ENCODE measurements around the gene TSPAN3. TPM values are rescaled to one million over a fixed set of nuclear protein-coding genes. Genes with fewer than 3 reads are reported as not detected.

The TSPAN3 gene
- total RNA-seq, 4 donors from 2014 or later = 82.7 to 92.6 (median 88.2) TPM

- H3K4me3 ChIP-seq (ENCODE audit: low read depth, poor library complexity, severe bottlenecking) = no peak overlapping the region
- intact Hi-C loops (cut with DNase I; ENCODE audit: low total_unique reads) = loop anchor here (10.0 kb wide), 1 partner anchor 445 kb away; no protein-coding TSS in a partner anchor
- no peak for DNase-seq (ENCODE audit: low spot score in 2 of 2)
- WGBS, 2 donors = 84 to 89% methylated on average over 3 to 4 of the region's 4 CpGs
- no peak for TF ChIP-seq POLR2A (IDR thresholded peaks at IDR 0.05)
- TF ChIP-seq, protein P1, sequence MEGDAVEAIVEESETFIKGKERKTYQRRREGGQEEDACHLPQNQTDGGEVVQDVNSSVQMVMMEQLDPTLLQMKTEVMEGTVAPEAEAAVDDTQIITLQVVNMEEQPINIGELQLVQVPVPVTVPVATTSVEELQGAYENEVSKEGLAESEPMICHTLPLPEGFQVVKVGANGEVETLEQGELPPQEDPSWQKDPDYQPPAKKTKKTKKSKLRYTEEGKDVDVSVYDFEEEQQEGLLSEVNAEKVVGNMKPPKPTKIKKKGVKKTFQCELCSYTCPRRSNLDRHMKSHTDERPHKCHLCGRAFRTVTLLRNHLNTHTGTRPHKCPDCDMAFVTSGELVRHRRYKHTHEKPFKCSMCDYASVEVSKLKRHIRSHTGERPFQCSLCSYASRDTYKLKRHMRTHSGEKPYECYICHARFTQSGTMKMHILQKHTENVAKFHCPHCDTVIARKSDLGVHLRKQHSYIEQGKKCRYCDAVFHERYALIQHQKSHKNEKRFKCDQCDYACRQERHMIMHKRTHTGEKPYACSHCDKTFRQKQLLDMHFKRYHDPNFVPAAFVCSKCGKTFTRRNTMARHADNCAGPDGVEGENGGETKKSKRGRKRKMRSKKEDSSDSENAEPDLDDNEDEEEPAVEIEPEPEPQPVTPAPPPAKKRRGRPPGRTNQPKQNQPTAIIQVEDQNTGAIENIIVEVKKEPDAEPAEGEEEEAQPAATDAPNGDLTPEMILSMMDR (IDR thresholded peaks at IDR 0.05) = no peak
Measured at GRCh38 chr15:77099741-77100463, 29.0 kb upstream of the TSPAN3 start.

DNA sequence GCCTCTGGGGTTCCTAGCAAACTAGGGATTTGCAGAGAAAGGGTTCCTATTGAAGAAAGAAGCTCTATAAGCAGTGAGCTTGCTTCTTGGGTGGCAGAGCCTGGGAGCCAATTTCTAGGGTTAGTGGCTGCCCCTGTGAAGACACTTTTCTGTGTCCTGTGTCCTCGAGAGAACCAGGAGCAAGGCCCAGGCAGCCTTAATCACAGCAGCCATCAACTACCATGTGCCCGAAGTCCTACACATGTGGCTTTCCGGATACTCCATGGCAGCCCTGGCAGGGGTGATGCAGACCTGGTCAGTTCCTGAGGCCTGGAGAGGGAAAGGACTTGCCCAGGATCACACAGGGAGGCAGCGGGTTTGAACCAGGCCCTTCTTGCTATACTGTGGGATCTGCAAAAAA is 27.7 kb upstream of the TSPAN3 start:
- WGBS, 2 donors = 93 to 95% methylated on average over 4 of the region's 4 CpGs
- H3K4me3 ChIP-seq (ENCODE audit: low read depth, poor library complexity, severe bottlenecking) = no peak overlapping the region
- intact Hi-C loops (cut with DNase I; ENCODE audit: low total_unique reads) = no loop called here
- peak in 1 of 2 donors; percentile 65 for DNase-seq (ENCODE audit: low spot score in 2 of 2)
- TF ChIP-seq POLR2A (IDR thresholded peaks at IDR 0.05) = no peak
- TF ChIP-seq, protein P1 (IDR thresholded peaks at IDR 0.05) = no peak

DNA sequence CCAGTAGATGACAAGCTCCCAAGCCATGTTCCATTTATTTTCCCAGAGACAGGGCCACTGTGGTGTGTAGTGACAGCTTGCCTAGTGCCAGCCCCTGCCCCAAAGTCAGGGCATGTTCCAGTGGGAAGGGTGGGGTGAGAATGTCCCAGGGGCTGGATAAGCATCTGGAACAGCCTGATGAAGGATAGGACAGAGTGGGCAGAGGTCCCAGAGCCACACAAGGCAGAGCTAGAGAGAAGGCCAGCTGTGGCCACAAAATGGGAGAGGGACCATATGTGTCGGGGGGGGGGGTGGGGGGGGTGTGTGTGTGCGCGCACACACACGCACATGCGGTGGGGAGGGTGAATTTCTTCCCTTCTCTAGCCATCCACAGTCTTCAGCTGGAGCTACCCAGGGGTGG is 27.0 kb upstream of the TSPAN3 start:
- TF ChIP-seq POLR2A (IDR thresholded peaks at IDR 0.05) = no peak
- TF ChIP-seq, protein P1 (IDR thresholded peaks at IDR 0.05) = no peak
- no peak overlapping the region for H3K4me3 ChIP-seq (ENCODE audit: low read depth, poor library complexity, severe bottlenecking)
- 93 to 98% methylated on average over 4 to 5 of the region's 5 CpGs for WGBS, 2 donors
- no peak for DNase-seq (ENCODE audit: low spot score in 2 of 2)
- intact Hi-C loops (cut with DNase I; ENCODE audit: low total_unique reads) = no loop called here

- no peak for DNase-seq (ENCODE audit: low spot score in 2 of 2)
- no peak for TF ChIP-seq POLR2A (IDR thresholded peaks at IDR 0.05)
- TF ChIP-seq, protein P1 (IDR thresholded peaks at IDR 0.05) = no peak
- intact Hi-C loops (cut with DNase I; ENCODE audit: low total_unique reads) = no loop called here
- H3K4me3 ChIP-seq (ENCODE audit: low read depth, poor library complexity, severe bottlenecking) = no peak overlapping the region
- 87 to 93% methylated on average over 7 of the region's 7 CpGs for WGBS, 2 donors
Measured at GRCh38 chr15:77097248-77097721, 26.4 kb upstream of the TSPAN3 start.

GRCh38 chr15:77096541-77096940 is 25.6 kb upstream of the TSPAN3 start:
- 92 to 95% methylated on average over 7 of the region's 7 CpGs for WGBS, 2 donors
- H3K4me3 ChIP-seq (ENCODE audit: low read depth, poor library complexity, severe bottlenecking) = no peak overlapping the region
- DNase-seq (ENCODE audit: low spot score in 2 of 2) = no peak
- TF ChIP-seq, protein P1 (IDR thresholded peaks at IDR 0.05) = no peak
- TF ChIP-seq POLR2A (IDR thresholded peaks at IDR 0.05) = no peak
- intact Hi-C loops (cut with DNase I; ENCODE audit: low total_unique reads) = no loop called here
